ENCODE results near the gene PLEKHH1. TPM values are rescaled to one million over a fixed set of nuclear protein-coding genes. Genes with fewer than 3 reads are reported as not detected.

PLEKHH1 gene
- polyA plus RNA-seq, 1 donor, result 110 TPM

- H3K36me3 ChIP-seq (ENCODE audit: control insufficient read depth, insufficient read depth, low read length), result peaks cover 35% of the 10 kb centered on the region
- no peak overlapping the region for H3K27ac ChIP-seq (ENCODE audit: low read length)
- H3K4me1 ChIP-seq (ENCODE audit: control insufficient read depth, insufficient read depth, low read length), result peaks cover 10% of the 10 kb centered on the region
- no peak for DNase-seq
- H3K27me3 ChIP-seq (ENCODE audit: control insufficient read depth, insufficient read depth, low read length), result no peaks in the 10 kb centered on the region
- no peak overlapping the region for H3K4me3 ChIP-seq (ENCODE audit: low read length)
- WGBS (ENCODE audit: insufficient coverage, low lambda C conversion rate), result no CpG with 5 or more reads among the region's 5 CpGs
- H3K9me3 ChIP-seq (ENCODE audit: control insufficient read depth, low read depth, low read length), result no peaks in the 10 kb centered on the region
Measured at GRCh38 chr14:67547224-67547780, 14.2 kb downstream of the PLEKHH1 start.

- DNase-seq, result no peak
- Histone ChIP-seq H3K9me3 (ENCODE audit: control insufficient read depth, low read depth, low read length) (no peaks in the 10 kb centered on the region), H3K36me3 (ENCODE audit: control insufficient read depth, insufficient read depth, low read length) (peaks cover 20% of the 10 kb centered on the region), H3K4me3 (ENCODE audit: low read length) (no peak overlapping the region), H3K4me1 (ENCODE audit: control insufficient read depth, insufficient read depth, low read length) (no peaks in the 10 kb centered on the region), H3K27me3 (ENCODE audit: control insufficient read depth, insufficient read depth, low read length) (no peaks in the 10 kb centered on the region), H3K27ac (ENCODE audit: low read length) (no peak overlapping the region)
- WGBS (ENCODE audit: insufficient coverage, low lambda C conversion rate), result 100% methylated on average over 1 of the region's 4 CpGs
Measured at GRCh38 chr14:67549734-67550133, 16.6 kb downstream of the PLEKHH1 start.

- H3K36me3 ChIP-seq (ENCODE audit: control insufficient read depth, insufficient read depth, low read length), result peaks cover 25% of the 10 kb centered on the region
Measured at GRCh38 chr14:67551123-67551522, 18.0 kb downstream of the PLEKHH1 start.

GRCh38 chr14:67551940-67552339 is 18.9 kb downstream of the PLEKHH1 start:
- WGBS (ENCODE audit: insufficient coverage, low lambda C conversion rate), result no CpG with 5 or more reads among the region's 3 CpGs
- Histone ChIP-seq H3K36me3 (ENCODE audit: control insufficient read depth, insufficient read depth, low read length) (peaks cover 25% of the 10 kb centered on the region), H3K4me3 (ENCODE audit: low read length) (no peak overlapping the region), H3K4me1 (ENCODE audit: control insufficient read depth, insufficient read depth, low read length) (peaks cover 3% of the 10 kb centered on the region), H3K9me3 (ENCODE audit: control insufficient read depth, low read depth, low read length) (no peaks in the 10 kb centered on the region), H3K27me3 (ENCODE audit: control insufficient read depth, insufficient read depth, low read length) (no peaks in the 10 kb centered on the region), H3K27ac (ENCODE audit: low read length) (no peak overlapping the region)
- no peak for DNase-seq

More at GRCh38 chr14:67551123-67551522, 18.0 kb downstream of the PLEKHH1 start:
- Histone ChIP-seq H3K27ac (ENCODE audit: low read length) (no peak overlapping the region), H3K27me3 (ENCODE audit: control insufficient read depth, insufficient read depth, low read length) (no peaks in the 10 kb centered on the region), H3K4me1 (ENCODE audit: control insufficient read depth, insufficient read depth, low read length) (no peaks in the 10 kb centered on the region), H3K4me3 (ENCODE audit: low read length) (no peak overlapping the region), H3K9me3 (ENCODE audit: control insufficient read depth, low read depth, low read length) (no peaks in the 10 kb centered on the region)
- no peak for DNase-seq
- WGBS (ENCODE audit: insufficient coverage, low lambda C conversion rate), result no CpG with 5 or more reads among the region's 3 CpGs

GRCh38 chr14:67553547-67553946 is 20.5 kb downstream of the PLEKHH1 start:
- no peaks in the 10 kb centered on the region for H3K27me3 ChIP-seq (ENCODE audit: control insufficient read depth, insufficient read depth, low read length)

GRCh38 chr14:67554341-67554740 is 21.3 kb downstream of the PLEKHH1 start:
- Histone ChIP-seq H3K9me3 (ENCODE audit: control insufficient read depth, low read depth, low read length) (no peaks in the 10 kb centered on the region), H3K36me3 (ENCODE audit: control insufficient read depth, insufficient read depth, low read length) (peaks cover 34% of the 10 kb centered on the region), H3K27ac (ENCODE audit: low read length) (no peak overlapping the region), H3K27me3 (ENCODE audit: control insufficient read depth, insufficient read depth, low read length) (no peaks in the 10 kb centered on the region), H3K4me1 (ENCODE audit: control insufficient read depth, insufficient read depth, low read length) (peaks cover 9% of the 10 kb centered on the region), H3K4me3 (ENCODE audit: low read length) (no peak overlapping the region)
- DNase-seq, result no peak
- no CpG with 5 or more reads among the region's 7 CpGs for WGBS (ENCODE audit: insufficient coverage, low lambda C conversion rate)

More at GRCh38 chr14:67553547-67553946, 20.5 kb downstream of the PLEKHH1 start:
- Histone ChIP-seq H3K4me3 (ENCODE audit: low read length) (no peak overlapping the region), H3K27ac (ENCODE audit: low read length) (no peak overlapping the region), H3K9me3 (ENCODE audit: control insufficient read depth, low read depth, low read length) (no peaks in the 10 kb centered on the region), H3K4me1 (ENCODE audit: control insufficient read depth, insufficient read depth, low read length) (peaks cover 9% of the 10 kb centered on the region), H3K36me3 (ENCODE audit: control insufficient read depth, insufficient read depth, low read length) (peaks cover 28% of the 10 kb centered on the region)
- DNase-seq, result no peak
- no CpG with 5 or more reads among the region's 3 CpGs for WGBS (ENCODE audit: insufficient coverage, low lambda C conversion rate)

GRCh38 chr14:67555518-67556090 is 22.5 kb downstream of the PLEKHH1 start:
- Histone ChIP-seq H3K27me3 (ENCODE audit: control insufficient read depth, insufficient read depth, low read length) (no peaks in the 10 kb centered on the region), H3K9me3 (ENCODE audit: control insufficient read depth, low read depth, low read length) (no peaks in the 10 kb centered on the region), H3K36me3 (ENCODE audit: control insufficient read depth, insufficient read depth, low read length) (peaks cover 32% of the 10 kb centered on the region), H3K4me3 (ENCODE audit: low read length) (no peak overlapping the region), H3K4me1 (ENCODE audit: control insufficient read depth, insufficient read depth, low read length) (peaks cover 9% of the 10 kb centered on the region), H3K27ac (ENCODE audit: low read length) (no peak overlapping the region)
- 0% methylated on average over 1 of the region's 11 CpGs for WGBS (ENCODE audit: insufficient coverage, low lambda C conversion rate)
- no peak for DNase-seq

GRCh38 chr14:67556671-67557070 is 23.6 kb downstream of the PLEKHH1 start:
- Histone ChIP-seq H3K4me1 (ENCODE audit: control insufficient read depth, insufficient read depth, low read length) (peaks cover 9% of the 10 kb centered on the region), H3K9me3 (ENCODE audit: control insufficient read depth, low read depth, low read length) (no peaks in the 10 kb centered on the region), H3K27me3 (ENCODE audit: control insufficient read depth, insufficient read depth, low read length) (no peaks in the 10 kb centered on the region), H3K36me3 (ENCODE audit: control insufficient read depth, insufficient read depth, low read length) (peaks cover 33% of the 10 kb centered on the region), H3K4me3 (ENCODE audit: low read length) (no peak overlapping the region), H3K27ac (ENCODE audit: low read length) (peak overlapping the region; percentile 63)
- WGBS (ENCODE audit: insufficient coverage, low lambda C conversion rate), result no CpG with 5 or more reads among the region's 2 CpGs
- DNase-seq, result no peak

GRCh38 chr14:67557118-67557517 is 24.0 kb downstream of the PLEKHH1 start:
- Histone ChIP-seq H3K9me3 (ENCODE audit: control insufficient read depth, low read depth, low read length) (no peaks in the 10 kb centered on the region), H3K4me3 (ENCODE audit: low read length) (no peak overlapping the region), H3K4me1 (ENCODE audit: control insufficient read depth, insufficient read depth, low read length) (peaks cover 9% of the 10 kb centered on the region), H3K27me3 (ENCODE audit: control insufficient read depth, insufficient read depth, low read length) (no peaks in the 10 kb centered on the region), H3K36me3 (ENCODE audit: control insufficient read depth, insufficient read depth, low read length) (peaks cover 32% of the 10 kb centered on the region), H3K27ac (ENCODE audit: low read length) (peak overlapping the region; percentile 63)
- peak; percentile 75 to 86 for DNase-seq
- no CpG with 5 or more reads among the region's 7 CpGs for WGBS (ENCODE audit: insufficient coverage, low lambda C conversion rate)

GRCh38 chr14:67557656-67558055 is 24.6 kb downstream of the PLEKHH1 start:
- peaks cover 9% of the 10 kb centered on the region for H3K4me1 ChIP-seq (ENCODE audit: control insufficient read depth, insufficient read depth, low read length)
- no CpG with 5 or more reads among the region's 3 CpGs for WGBS (ENCODE audit: insufficient coverage, low lambda C conversion rate)
- no peaks in the 10 kb centered on the region for H3K9me3 ChIP-seq (ENCODE audit: control insufficient read depth, low read depth, low read length)
- H3K27ac ChIP-seq (ENCODE audit: low read length), result peak overlapping the region; percentile 41
- H3K4me3 ChIP-seq (ENCODE audit: low read length), result no peak overlapping the region
- peaks cover 36% of the 10 kb centered on the region for H3K36me3 ChIP-seq (ENCODE audit: control insufficient read depth, insufficient read depth, low read length)
- H3K27me3 ChIP-seq (ENCODE audit: control insufficient read depth, insufficient read depth, low read length), result no peaks in the 10 kb centered on the region
- no peak for DNase-seq

- Histone ChIP-seq H3K4me1 (ENCODE audit: control insufficient read depth, insufficient read depth, low read length) (peaks cover 9% of the 10 kb centered on the region), H3K27me3 (ENCODE audit: control insufficient read depth, insufficient read depth, low read length) (no peaks in the 10 kb centered on the region), H3K27ac (ENCODE audit: low read length) (no peak overlapping the region), H3K36me3 (ENCODE audit: control insufficient read depth, insufficient read depth, low read length) (peaks cover 41% of the 10 kb centered on the region), H3K4me3 (ENCODE audit: low read length) (no peak overlapping the region), H3K9me3 (ENCODE audit: control insufficient read depth, low read depth, low read length) (no peaks in the 10 kb centered on the region)
- 100% methylated on average over 1 of the region's 4 CpGs for WGBS (ENCODE audit: insufficient coverage, low lambda C conversion rate)
- no peak for DNase-seq
Measured at GRCh38 chr14:67559639-67560038, 26.5 kb downstream of the PLEKHH1 start.
